Measurements from ENCODE around the gene PLCL2.

- TF ChIP-seq POLR2A (IDR thresholded peaks at IDR 0.05): no peak
- no peak for TF ChIP-seq CTCF (IDR thresholded peaks at IDR 0.05)
These were observed 235.4 kb downstream of the PLCL2 start for GRCh38 chr3:17120115-17120514.
